Naive B cell (primary cell): ENCODE measurements around the gene NHLRC2. TPM values are rescaled to one million over a fixed set of nuclear protein-coding genes. Genes with fewer than 3 reads are reported as not detected.
A peak's percentile ranks its signal among the peaks of the same experiment; 100 is the strongest.

Experiments
- ATAC-seq, 2 donors: fragments of 150-1000 bp; cut with Tn5 transposase; 2 replicates each; pipeline ENCODE4 v1.10.0; 2021; ENCODE audit warnings: low read depth in 2 of 2, mild to moderate bottlenecking in 2 of 2, moderate library complexity in 2 of 2
- DNase-seq: peaks from one replicate; pipeline ENCODE4 v3.0.0; 2022
- H3K27ac Mint-ChIP-seq, 6 donors: one replicate each; pipeline ENCODE4 v1.8.0; 2020 to 2022; ENCODE audit warnings: mild to moderate bottlenecking in 6 of 6, mixed read lengths in 6 of 6, moderate library complexity in 5 of 6, inconsistent platforms in 2 of 6
- H3K27me3 Mint-ChIP-seq, 3 donors: one replicate each; pipeline ENCODE4 v1.8.0; 2021 to 2022; ENCODE audit warnings: mixed read lengths in 3 of 3, mild to moderate bottlenecking in 1 of 3
- H3K36me3 Mint-ChIP-seq, 2 donors: one replicate each; pipeline ENCODE4 v1.8.0; 2020 to 2022; ENCODE audit warnings: mixed read lengths in 2 of 2, inconsistent platforms in 1 of 2, mild to moderate bottlenecking in 1 of 2
- H3K4me1 Mint-ChIP-seq, 3 donors: one replicate each; pipeline ENCODE4 v1.8.0; 2020 to 2022; ENCODE audit warnings: mixed read lengths in 3 of 3, inconsistent platforms in 1 of 3, mild to moderate bottlenecking in 1 of 3, moderate library complexity in 1 of 3
- H3K4me3 Mint-ChIP-seq, 8 donors: one replicate each; pipeline ENCODE4 v1.8.0; 2020 to 2022; ENCODE audit warnings: mild to moderate bottlenecking in 8 of 8, mixed read lengths in 8 of 8, moderate library complexity in 8 of 8, inconsistent platforms in 2 of 8
- H3K9me3 Mint-ChIP-seq, 7 donors: one replicate each; pipeline ENCODE4 v1.8.0; 2020 to 2022; ENCODE audit warnings: mixed read lengths in 7 of 7, mild to moderate bottlenecking in 5 of 7, inconsistent platforms in 2 of 7, moderate library complexity in 1 of 7
- polyA plus RNA-seq, 6 donors: library from polyadenylated mRNA; unstranded; fragments of 300-500 nt; fragmentation: Illumina TruSeq; gene quantifications; one replicate each; pipeline ENCODE4 v1.2.3, GENCODE V29; 2021; ENCODE audit warnings: low read depth in 6 of 6

Gene NHLRC2
- polyA plus RNA-seq, 6 donors from 2014 or later = 7.2 to 18.9 (median 14.2) TPM

DNA sequence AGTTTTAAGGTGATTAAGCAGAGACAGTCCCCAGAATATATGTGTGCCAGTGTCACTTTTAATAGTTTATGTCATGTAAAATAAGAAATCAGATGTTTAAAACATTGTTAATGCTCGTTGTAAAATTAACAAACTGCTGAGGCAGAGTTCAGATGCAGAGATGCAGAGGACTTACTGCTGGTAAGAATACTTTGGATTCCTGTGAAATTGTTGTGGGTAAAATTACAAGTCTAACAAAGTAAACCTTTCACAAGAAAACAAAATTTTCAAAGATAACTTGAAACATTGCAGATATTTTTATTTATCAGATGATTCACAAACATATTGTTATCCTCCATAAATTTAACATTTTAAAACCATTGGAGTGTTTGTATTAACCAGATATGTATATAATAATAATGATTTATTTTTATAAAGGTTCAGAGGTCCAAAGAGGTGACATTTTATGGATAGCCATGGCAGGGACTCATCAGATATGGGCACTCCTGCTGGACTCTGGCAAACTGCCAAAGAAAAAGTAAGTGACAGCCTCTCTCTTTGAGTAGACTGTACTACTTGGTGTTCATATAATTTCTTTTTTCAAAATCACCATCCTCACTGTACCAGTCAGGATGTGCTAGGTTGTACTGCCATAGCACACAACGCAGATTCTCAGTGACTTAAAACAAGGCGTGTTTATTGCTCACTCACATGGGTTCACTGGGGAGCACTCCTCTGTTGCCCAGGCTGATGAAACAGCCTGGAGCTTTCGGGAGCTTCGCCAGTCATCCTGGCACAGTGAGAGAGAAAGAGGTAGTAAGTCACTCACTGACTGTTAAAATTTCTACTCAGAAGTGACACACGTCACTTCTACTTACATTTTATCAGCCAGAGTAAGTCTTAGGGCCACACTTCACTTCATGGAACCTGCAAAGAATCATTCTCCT is 43.5 kb downstream of the NHLRC2 start:
- Mint-ChIP-seq H3K4me3 (no peak overlapping the region), H3K4me1 (peaks cover 0 to 5% (median 5%) of the 10 kb centered on the region in 3 donors), H3K9me3 (peaks cover 0 to 7% (median 0%) of the 10 kb centered on the region in 7 donors), H3K27me3 (no peaks in the 10 kb centered on the region), H3K27ac (peak overlapping the region in 1 of 6 donors; percentile 33), H3K36me3 (peaks cover 18 to 24% of the 10 kb centered on the region in 2 donors)
- ATAC-seq (no peak), DNase-seq (no peak)

DNA sequence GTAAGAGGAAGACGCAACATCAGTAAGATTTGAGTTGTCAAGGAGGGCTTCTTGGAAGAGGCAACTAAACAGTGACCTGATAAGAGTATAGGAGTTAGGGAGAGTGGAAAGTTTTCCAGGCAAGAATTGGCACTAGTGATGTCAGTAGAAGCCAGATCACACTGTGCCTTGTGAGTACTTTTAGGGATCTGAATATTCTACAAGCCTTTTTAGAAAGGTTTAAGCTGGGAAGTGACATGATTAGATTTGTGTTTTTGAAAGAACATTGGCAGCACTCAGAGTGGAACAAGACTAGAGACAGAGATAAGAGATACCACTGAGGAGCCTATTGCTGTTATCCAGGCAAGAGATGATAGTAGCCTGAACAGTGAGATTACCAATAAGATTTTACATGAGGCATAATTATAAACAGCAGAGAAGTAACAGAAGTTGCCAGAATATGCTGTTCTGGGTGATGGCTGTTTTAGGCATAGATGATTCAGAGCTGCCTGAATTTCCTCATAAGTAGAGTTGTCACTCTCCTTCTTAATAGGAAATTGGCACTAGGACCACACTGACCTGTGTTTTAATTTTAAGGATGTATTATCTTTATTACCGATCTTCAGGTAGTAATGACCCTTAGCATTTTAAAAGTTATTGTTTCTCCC is 45.6 kb downstream of the NHLRC2 start:
- H3K4me3 Mint-ChIP-seq = no peak overlapping the region
- peaks cover 0 to 5% (median 5%) of the 10 kb centered on the region in 3 donors for H3K4me1 Mint-ChIP-seq
- DNase-seq = no peak
- ATAC-seq = no peak
- peaks cover 0 to 6% (median 0%) of the 10 kb centered on the region in 7 donors for H3K9me3 Mint-ChIP-seq
- peaks cover 23 to 34% of the 10 kb centered on the region in 2 donors for H3K36me3 Mint-ChIP-seq
- no peaks in the 10 kb centered on the region for H3K27me3 Mint-ChIP-seq
- H3K27ac Mint-ChIP-seq = peak overlapping the region in 2 of 6 donors; percentile 1 to 38

DNA sequence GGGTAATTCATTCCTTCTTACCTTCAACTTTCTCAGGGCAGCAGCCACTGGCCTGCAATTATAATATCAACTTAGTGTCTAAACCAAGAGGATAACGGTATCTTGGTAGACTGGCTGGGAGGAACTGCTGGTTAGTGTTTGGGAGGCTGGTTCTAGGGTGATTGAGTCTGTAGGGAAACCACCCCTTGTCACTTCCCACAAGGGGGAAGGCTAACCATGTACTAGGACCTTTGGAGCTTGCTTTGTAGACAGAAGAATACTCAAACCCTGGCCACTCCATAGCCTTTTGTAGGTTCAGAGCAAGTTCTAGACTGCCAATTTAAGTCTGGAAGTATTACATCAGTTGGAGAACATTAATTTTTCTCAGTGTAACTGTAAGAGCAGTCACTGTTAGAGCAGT is 51.3 kb downstream of the NHLRC2 start:
- DNase-seq = no peak
- H3K9me3 Mint-ChIP-seq = no peaks in the 10 kb centered on the region
- ATAC-seq = no peak
- peak overlapping the region in 2 of 6 donors; percentile 69 to 74 for H3K27ac Mint-ChIP-seq
- no peak overlapping the region for H3K4me3 Mint-ChIP-seq
- H3K27me3 Mint-ChIP-seq = no peaks in the 10 kb centered on the region
- H3K36me3 Mint-ChIP-seq = peaks cover 17 to 41% of the 10 kb centered on the region in 2 donors
- peaks cover 0 to 5% (median 0%) of the 10 kb centered on the region in 3 donors for H3K4me1 Mint-ChIP-seq

DNA sequence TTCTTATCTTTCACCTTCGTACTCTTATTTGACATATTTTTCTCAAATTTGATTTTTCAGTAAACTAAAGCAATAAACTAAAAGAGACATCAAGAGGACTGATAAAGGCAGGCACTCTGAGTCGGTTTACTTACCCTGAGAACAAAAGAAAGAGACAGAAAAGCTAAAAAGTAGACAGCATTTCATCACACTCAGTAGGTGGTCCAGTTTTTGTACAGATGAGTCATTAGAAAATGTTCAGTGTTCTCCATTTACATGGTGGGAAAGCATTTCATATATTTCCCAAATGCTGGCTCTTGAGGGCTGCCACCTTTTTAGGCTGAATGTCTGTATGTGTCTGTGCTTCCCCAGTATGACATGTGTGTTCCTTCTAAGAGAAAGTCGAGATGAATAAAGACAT is 52.7 kb downstream of the NHLRC2 start:
- Mint-ChIP-seq H3K27ac (no peak overlapping the region), H3K36me3 (peaks cover 17 to 35% of the 10 kb centered on the region in 2 donors), H3K4me1 (no peaks in the 10 kb centered on the region), H3K4me3 (no peak overlapping the region), H3K9me3 (no peaks in the 10 kb centered on the region), H3K27me3 (no peaks in the 10 kb centered on the region)
- DNase-seq = no peak
- ATAC-seq = no peak

DNA sequence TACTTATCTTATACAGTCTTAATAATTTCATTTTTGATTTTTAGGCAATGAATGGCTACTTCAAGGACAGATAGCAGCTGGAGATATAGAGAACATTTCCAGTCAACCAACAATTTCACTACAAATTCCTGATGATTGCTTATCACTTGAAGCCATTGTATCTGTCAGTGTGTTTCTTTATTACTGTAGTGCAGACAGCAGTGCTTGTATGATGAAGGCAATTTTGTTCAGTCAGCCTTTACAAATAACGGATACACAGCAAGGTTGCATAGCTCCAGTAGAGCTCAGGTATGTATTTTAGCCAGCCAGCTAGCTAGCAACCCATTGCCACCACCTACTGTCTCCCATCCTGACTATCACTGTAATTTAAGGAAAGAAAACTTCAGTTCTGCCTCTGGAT is 53.8 kb downstream of the NHLRC2 start:
- H3K4me1 Mint-ChIP-seq = no peaks in the 10 kb centered on the region
- DNase-seq = no peak
- no peak for ATAC-seq
- H3K36me3 Mint-ChIP-seq = peaks cover 17 to 28% of the 10 kb centered on the region in 2 donors
- H3K9me3 Mint-ChIP-seq = no peaks in the 10 kb centered on the region
- H3K27me3 Mint-ChIP-seq = no peaks in the 10 kb centered on the region
- peak overlapping the region in 1 of 6 donors; percentile 24 for H3K27ac Mint-ChIP-seq
- H3K4me3 Mint-ChIP-seq = no peak overlapping the region

DNA sequence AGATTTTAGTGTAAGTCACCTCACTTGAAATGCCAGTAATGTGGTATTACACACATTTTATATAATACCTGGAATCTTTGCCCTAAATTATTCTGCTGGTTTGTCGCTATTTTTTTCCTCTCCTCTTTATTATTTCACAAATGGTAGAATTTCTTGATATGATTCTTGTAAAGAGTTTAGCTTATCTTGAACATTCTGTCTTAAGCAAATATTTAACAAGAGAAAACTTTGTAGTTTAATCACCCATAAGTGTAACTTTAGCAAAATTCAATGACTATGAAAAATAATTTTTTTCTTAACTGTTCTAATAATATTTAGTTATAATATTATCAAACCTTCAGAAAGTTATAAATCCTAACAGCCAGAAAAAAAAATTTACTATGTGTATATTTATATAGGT is 56.7 kb downstream of the NHLRC2 start:
- Mint-ChIP-seq H3K36me3 (peaks cover 0 to 6% of the 10 kb centered on the region in 2 donors), H3K27me3 (no peaks in the 10 kb centered on the region), H3K27ac (no peak overlapping the region), H3K9me3 (no peaks in the 10 kb centered on the region), H3K4me3 (no peak overlapping the region), H3K4me1 (no peaks in the 10 kb centered on the region)
- DNase-seq (no peak), ATAC-seq (no peak)

DNA sequence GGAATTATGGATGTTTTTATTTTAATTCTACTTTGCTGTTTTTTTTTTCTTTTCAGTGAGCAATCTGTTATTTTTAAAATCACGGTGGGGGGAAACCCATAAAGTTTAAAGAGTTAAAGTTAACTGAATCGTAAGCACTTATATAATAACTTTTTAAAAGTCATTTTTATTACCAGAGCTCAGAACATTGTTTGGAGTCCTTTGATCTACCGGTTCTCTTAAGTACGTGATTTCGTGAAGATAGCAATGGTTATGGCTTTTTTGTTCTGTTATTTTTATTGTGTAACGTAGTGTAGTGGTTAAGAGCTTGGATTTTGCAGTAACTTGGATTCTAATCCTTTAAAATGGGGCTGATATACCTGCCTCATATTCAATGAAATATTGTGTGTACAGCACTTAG is 57.4 kb downstream of the NHLRC2 start:
- Mint-ChIP-seq H3K27ac (no peak overlapping the region), H3K4me3 (no peak overlapping the region), H3K27me3 (no peaks in the 10 kb centered on the region), H3K9me3 (no peaks in the 10 kb centered on the region), H3K4me1 (no peaks in the 10 kb centered on the region), H3K36me3 (peaks cover 0 to 5% of the 10 kb centered on the region in 2 donors)
- no peak for DNase-seq
- no peak for ATAC-seq

DNA sequence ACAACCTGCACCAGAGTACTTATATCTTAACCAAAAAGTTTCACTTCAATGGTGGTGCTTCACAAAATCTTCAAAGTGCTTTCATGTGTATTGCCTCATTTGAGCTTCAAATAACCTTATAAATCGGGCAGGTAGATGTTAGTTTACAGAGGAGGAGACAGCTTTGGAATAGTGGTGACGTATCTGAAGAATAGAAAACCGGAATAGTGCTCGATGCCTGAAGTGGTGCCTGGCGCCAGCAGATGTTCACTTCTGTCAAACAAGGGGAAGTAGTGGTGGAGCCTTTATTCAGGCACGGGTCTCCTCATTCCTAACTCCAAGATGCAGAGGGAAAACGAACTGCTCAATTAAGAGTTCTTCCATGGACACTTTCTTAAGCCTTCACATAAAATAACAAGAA is 58.1 kb downstream of the NHLRC2 start:
- Mint-ChIP-seq H3K4me1 (no peaks in the 10 kb centered on the region), H3K27me3 (no peaks in the 10 kb centered on the region), H3K36me3 (peaks cover 0 to 3% of the 10 kb centered on the region in 2 donors), H3K4me3 (no peak overlapping the region), H3K9me3 (no peaks in the 10 kb centered on the region), H3K27ac (peak overlapping the region in 1 of 6 donors; percentile 65)
- DNase-seq (no peak), ATAC-seq (no peak)

DNA sequence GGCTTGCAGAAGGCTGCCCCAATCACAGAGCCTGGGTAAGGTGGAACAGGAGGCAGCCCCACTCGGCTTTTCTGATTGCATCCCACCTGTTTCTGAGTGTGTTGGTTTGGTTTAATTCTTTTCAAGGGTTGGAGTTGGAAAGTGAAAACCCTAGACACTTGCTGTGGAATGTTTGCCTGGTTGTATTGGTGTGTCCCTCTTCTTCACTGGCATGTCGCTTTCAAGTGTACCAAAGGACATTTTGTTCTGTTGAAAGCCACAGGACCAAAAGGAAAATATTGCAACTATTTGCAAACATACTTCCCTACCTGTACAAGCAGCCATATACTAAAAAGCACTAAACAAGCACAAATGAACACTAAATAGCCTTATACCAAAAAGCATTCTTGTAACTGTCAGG is 60.5 kb downstream of the NHLRC2 start:
- Mint-ChIP-seq H3K27me3 (no peaks in the 10 kb centered on the region), H3K4me1 (no peaks in the 10 kb centered on the region), H3K36me3 (peaks cover 0 to 5% of the 10 kb centered on the region in 2 donors), H3K9me3 (no peaks in the 10 kb centered on the region), H3K27ac (no peak overlapping the region), H3K4me3 (no peak overlapping the region)
- ATAC-seq = no peak
- DNase-seq = no peak

DNA sequence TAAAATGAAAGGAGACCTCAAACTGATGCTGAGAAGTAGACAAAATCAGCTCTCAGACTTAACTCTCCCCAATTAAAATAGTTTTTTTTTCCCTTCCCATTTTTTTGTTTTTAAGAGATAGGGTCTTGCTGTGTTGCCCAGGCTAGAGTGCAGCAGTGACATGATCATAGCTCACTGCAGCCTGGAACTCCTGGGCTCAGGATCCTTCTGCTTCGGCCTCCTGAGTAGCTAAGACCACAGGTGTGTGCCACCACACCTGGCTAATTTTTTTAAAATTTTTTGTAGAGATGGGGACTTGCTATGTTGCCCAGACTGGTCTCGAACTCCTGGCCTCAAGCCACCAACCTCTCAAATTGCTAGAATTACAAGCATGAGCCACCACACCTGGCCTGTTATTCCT is 61.1 kb downstream of the NHLRC2 start:
- DNase-seq = no peak

DNA sequence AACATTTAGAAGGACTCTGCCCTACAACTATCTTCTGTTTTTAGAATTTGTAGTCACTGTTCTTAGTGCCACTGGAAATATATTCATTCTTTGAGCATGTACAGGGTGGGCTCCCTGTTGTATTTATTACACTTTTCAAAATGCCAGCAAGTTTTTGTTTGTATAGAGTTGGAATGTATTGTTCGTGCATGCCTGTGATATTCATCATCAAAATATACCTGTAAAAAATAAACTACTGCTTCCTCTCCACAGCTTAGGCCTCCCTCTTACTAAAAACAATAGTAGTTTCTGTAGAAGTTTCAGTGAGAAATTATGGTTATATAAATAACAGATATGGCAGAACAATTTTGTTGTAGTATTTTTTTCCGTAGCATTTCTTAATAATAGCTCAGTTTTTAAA is 61.6 kb downstream of the NHLRC2 start:
- Mint-ChIP-seq H3K4me3 (no peak overlapping the region), H3K27ac (peak overlapping the region in 1 of 6 donors; percentile 10), H3K9me3 (no peaks in the 10 kb centered on the region), H3K36me3 (peaks cover 0 to 5% of the 10 kb centered on the region in 2 donors), H3K4me1 (no peaks in the 10 kb centered on the region), H3K27me3 (no peaks in the 10 kb centered on the region)
- ATAC-seq (no peak), DNase-seq (no peak)

More for the DNA sequence above, 61.1 kb downstream of the NHLRC2 start:
- H3K27me3 Mint-ChIP-seq = no peaks in the 10 kb centered on the region
- H3K4me1 Mint-ChIP-seq = no peaks in the 10 kb centered on the region
- peak overlapping the region in 1 of 6 donors; percentile 93 for H3K27ac Mint-ChIP-seq
- no peaks in the 10 kb centered on the region for H3K9me3 Mint-ChIP-seq
- no peak for ATAC-seq
- H3K4me3 Mint-ChIP-seq = no peak overlapping the region
- peaks cover 0 to 5% of the 10 kb centered on the region in 2 donors for H3K36me3 Mint-ChIP-seq

DNA sequence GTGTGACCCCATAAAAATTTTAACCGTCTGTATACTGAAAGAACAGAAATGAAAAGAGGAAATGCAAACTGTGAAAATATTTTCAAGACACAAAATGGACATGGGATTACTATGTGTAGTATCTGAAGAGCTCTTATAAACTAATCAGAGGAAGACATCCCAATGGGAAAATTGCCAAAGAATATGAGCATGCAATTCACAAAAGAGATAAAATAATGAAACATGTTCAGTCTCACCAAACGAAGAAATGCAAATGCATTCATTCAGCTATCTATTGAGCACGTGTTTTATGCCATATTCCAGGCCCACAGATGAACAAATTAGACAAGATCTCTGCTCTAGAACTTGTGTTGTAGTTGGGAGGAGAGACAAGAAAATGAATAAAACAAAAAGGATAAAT is 63.2 kb downstream of the NHLRC2 start:
- H3K27ac Mint-ChIP-seq = peak overlapping the region in 1 of 6 donors; percentile 49
- H3K4me1 Mint-ChIP-seq = no peaks in the 10 kb centered on the region
- H3K4me3 Mint-ChIP-seq = no peak overlapping the region
- peaks cover 0 to 5% of the 10 kb centered on the region in 2 donors for H3K36me3 Mint-ChIP-seq
- H3K9me3 Mint-ChIP-seq = no peaks in the 10 kb centered on the region
- H3K27me3 Mint-ChIP-seq = no peaks in the 10 kb centered on the region
- ATAC-seq = no peak
- DNase-seq = no peak

DNA sequence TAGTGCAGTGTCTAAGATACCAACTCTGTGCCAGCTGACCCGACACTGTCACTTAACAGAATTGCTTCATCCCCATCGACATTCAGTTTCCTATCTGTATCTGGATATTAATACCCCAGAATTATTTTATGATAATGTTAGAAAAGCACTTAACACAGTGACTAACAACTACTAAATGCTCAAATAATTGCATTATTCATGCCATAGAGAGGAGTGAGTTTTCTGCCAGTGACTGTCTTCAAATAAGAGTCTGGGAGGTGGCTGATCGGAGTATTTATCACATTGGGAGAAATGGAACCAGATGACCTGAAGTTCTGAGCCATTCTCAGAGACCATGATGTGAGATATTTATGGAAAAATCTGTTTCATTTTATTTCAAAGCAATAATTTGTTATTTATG is 65.7 kb downstream of the NHLRC2 start:
- H3K36me3 Mint-ChIP-seq = peaks cover 0 to 10% of the 10 kb centered on the region in 2 donors
- peaks cover 0 to 9% (median 5%) of the 10 kb centered on the region in 7 donors for H3K9me3 Mint-ChIP-seq
- peaks cover 0 to 3% (median 0%) of the 10 kb centered on the region in 3 donors for H3K27me3 Mint-ChIP-seq
- H3K4me3 Mint-ChIP-seq = no peak overlapping the region
- ATAC-seq = no peak
- H3K4me1 Mint-ChIP-seq = peaks cover 0 to 6% (median 0%) of the 10 kb centered on the region in 3 donors
- H3K27ac Mint-ChIP-seq = no peak overlapping the region
- no peak for DNase-seq

DNA sequence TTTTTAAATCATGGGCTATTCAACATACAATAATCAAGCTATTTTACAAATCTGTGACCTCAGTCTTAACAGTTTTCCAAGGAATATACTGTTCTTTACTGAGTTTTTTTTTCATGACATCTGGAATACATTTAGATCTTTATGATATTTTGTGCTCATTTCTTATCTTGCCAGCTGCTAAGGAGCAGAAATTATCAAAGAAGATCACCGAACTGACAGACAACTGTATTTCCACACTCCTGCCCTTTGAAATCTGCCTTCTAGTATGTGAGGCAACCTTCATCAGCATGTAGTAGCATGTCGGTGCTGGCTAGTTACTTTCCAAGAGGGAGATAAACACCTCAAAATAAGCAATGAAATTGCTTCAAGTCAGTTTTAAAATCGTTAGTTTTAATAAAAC is 66.4 kb downstream of the NHLRC2 start:
- H3K27ac Mint-ChIP-seq = no peak overlapping the region
- H3K4me3 Mint-ChIP-seq = no peak overlapping the region
- ATAC-seq (no peak), DNase-seq (no peak)
- peaks cover 0 to 5% (median 0%) of the 10 kb centered on the region in 3 donors for H3K27me3 Mint-ChIP-seq
- H3K4me1 Mint-ChIP-seq = peaks cover 0 to 6% (median 0%) of the 10 kb centered on the region in 3 donors
- H3K36me3 Mint-ChIP-seq = peaks cover 0 to 11% of the 10 kb centered on the region in 2 donors
- H3K9me3 Mint-ChIP-seq = peaks cover 0 to 13% (median 7%) of the 10 kb centered on the region in 7 donors
